ENCODE results near the gene ATP13A3.

DNA sequence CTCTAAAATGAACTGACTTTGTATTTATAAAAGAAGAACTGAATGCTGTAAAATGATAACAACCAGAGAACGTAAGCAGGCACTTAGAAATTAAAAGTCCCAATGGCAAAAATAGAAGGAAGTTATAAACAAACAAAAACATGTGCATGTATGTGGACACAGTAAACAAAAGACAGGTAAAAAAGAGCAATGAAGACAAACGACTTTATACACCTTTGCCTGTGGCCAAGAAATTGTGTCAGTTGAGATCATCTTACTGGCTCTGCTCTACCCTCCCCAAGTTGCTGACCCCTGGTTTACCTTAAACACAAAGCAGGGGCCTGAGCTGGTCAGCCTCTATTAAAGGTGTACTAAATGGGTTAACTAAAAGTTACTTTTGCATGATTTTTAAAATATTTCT lies 46.0 kb downstream of the ATP13A3 start:
- TF ChIP-seq, protein P1, sequence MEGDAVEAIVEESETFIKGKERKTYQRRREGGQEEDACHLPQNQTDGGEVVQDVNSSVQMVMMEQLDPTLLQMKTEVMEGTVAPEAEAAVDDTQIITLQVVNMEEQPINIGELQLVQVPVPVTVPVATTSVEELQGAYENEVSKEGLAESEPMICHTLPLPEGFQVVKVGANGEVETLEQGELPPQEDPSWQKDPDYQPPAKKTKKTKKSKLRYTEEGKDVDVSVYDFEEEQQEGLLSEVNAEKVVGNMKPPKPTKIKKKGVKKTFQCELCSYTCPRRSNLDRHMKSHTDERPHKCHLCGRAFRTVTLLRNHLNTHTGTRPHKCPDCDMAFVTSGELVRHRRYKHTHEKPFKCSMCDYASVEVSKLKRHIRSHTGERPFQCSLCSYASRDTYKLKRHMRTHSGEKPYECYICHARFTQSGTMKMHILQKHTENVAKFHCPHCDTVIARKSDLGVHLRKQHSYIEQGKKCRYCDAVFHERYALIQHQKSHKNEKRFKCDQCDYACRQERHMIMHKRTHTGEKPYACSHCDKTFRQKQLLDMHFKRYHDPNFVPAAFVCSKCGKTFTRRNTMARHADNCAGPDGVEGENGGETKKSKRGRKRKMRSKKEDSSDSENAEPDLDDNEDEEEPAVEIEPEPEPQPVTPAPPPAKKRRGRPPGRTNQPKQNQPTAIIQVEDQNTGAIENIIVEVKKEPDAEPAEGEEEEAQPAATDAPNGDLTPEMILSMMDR (IDR thresholded peaks at IDR 0.05; ENCODE audit: insufficient read depth, low read depth, low read length) = no peak
- no peak for TF ChIP-seq EZH2 (IDR thresholded peaks at IDR 0.05; ENCODE audit: insufficient read depth, low read length)
